GM11168 (cell line): ENCODE measurements around the gene LRRTM1.

Experiments
- in situ Hi-C: fragments of 300-500 bp; cut with MboI; formaldehyde crosslinking; loops from one replicate; pipeline ENCODE4 v1.12.0; 2022; ENCODE audit warnings: low sequenced_read_pairs; ENCODE audit not compliant: unreplicated experiment

The LRRTM1 gene

GRCh38 chr2:80303006-80303908 lies 1.3 kb downstream of the LRRTM1 start:
- in situ Hi-C loops = no loop called here

- in situ Hi-C loops = no loop called here
Measured at GRCh38 chr2:80302314-80303005, 2.1 kb downstream of the LRRTM1 start.

GRCh38 chr2:80302001-80302313 lies 2.6 kb downstream of the LRRTM1 start:
- in situ Hi-C loops = no loop called here

GRCh38 chr2:80300954-80301353 lies 3.6 kb downstream of the LRRTM1 start:
- in situ Hi-C loops = no loop called here

- in situ Hi-C loops = no loop called here
Measured at GRCh38 chr2:80300346-80300745, 4.2 kb downstream of the LRRTM1 start.

- in situ Hi-C loops = no loop called here
Measured at GRCh38 chr2:80299661-80300060, 4.9 kb downstream of the LRRTM1 start.

- in situ Hi-C loops = no loop called here
Measured at GRCh38 chr2:80298954-80299353, 5.6 kb downstream of the LRRTM1 start.

GRCh38 chr2:80293039-80293438 lies 11.5 kb downstream of the LRRTM1 start:
- in situ Hi-C loops = no loop called here

- in situ Hi-C loops = no loop called here
Measured at GRCh38 chr2:80292474-80292873, 12.1 kb downstream of the LRRTM1 start.

GRCh38 chr2:80291656-80292055 lies 12.9 kb downstream of the LRRTM1 start:
- in situ Hi-C loops = no loop called here

DNA sequence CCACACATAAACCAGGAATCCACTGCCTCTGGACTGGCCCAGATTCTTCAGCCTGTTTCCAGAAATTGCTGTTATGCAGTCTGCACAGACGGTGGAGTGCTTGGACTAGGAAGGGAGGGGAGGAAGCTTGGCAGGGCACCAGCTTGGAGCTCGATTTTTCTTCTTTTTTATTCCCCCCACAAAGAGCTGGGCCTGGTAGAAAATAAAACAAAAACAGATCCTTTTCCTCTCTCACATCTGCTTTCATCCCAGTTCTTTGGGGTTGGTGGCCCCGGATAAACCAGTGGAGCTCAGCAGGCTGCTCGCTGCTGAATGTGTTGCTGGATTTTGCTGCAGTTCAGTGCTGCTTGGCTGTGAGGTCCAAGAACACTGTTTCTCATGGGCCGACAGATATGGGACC lies 16.0 kb downstream of the LRRTM1 start:
- in situ Hi-C loops = no loop called here

DNA sequence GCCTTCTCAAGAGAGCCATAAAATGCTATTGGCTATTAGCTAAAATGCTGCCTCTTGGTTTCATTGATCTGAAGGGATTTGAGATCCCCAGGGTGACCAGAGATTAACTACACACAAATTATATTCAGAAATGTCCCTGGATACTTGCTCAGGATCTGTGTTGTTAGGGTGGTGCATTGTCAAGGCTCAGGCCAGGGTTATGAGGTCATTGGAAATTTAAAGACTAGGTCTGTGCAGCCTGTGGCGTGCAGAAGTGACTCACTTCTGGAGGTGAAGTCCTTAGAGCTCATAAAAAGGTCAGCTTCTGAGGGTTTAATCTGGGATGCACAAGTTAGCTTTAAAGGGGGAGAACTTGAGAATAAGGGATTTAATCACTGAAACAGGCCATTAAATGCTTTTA lies 23.5 kb downstream of the LRRTM1 start:
- in situ Hi-C loops = no loop called here

- in situ Hi-C loops = no loop called here
Measured at GRCh38 chr2:80280598-80280997, 24.0 kb downstream of the LRRTM1 start.

DNA sequence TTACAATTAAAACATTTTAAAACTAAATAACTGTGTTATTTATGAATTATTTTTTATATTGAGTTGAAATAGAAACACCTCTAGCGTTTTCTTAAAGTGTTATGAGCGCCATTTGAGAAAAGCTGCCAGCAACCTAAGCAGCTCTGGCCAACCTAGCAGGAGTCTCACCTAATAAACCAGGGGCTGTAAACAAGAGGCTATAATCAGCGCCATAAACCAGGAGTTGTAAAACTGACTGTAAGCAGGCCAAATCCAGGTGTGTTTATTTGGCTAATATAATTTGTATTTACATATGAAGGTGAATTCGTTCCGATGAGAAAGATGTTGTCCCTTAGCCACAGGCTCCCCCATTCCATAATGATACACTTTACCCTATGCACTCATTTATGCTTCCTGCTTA lies 34.7 kb downstream of the LRRTM1 start:
- in situ Hi-C loops = no loop called here

GRCh38 chr2:80266231-80266630 lies 38.3 kb downstream of the LRRTM1 start:
- in situ Hi-C loops = no loop called here

GRCh38 chr2:80259292-80259691 lies 45.3 kb downstream of the LRRTM1 start:
- in situ Hi-C loops = no loop called here

DNA sequence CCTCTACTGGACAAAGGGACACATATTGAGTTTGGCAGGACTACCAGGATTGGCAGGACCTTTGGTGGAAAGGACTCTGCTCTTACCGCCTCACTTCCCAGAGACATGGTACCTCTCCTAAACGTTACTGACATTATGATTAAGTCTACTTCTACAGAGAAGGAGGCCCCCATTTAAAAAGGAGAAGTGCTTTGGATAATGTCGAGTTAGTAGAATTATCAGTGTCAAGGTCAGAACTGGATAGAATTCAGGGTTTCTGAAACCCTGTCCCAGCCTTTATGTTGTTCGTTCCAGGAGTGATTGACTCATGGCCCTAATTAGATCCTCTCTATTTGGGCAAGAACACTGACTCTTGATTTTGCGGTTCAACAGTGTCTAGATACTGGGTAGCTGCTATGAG lies 45.8 kb downstream of the LRRTM1 start:
- in situ Hi-C loops = no loop called here

DNA sequence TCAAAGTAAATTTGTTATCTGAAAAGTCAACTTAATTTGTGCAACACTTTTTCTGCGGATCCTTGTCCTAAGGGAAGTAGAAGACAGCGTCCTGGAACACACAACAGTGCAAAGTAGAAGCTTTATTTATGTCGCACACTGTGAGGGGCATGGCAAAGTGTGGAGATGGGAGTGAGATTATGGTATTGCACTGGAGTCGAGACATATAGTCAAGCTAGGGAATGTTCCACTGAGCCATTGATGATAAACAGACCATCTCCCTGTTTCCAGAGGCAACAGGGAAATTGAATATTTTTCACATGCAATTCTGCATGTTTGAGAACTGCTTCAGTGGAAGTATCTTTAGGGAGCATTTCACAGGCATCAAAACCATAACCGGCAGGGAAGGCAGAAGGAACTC lies 46.2 kb downstream of the LRRTM1 start:
- in situ Hi-C loops = no loop called here

DNA sequence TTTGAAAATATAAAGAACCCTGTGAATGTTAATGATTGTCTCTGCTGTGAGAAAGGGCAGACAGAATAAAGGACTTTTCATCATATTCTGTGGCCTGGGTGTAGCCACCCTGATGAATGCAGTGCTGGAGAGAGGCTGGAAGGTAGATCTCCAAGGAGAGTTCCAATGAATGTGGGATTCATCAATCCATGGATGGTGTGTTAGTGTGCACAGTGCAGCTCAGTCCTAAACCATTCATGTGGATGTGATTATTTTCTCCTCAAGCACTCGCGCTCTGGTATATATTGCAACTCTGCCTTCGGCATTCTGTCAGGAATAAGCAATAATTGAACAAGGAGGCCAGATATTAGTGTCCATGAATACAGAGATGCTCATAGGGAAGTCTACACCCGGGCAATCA lies 47.1 kb downstream of the LRRTM1 start:
- in situ Hi-C loops = no loop called here

- in situ Hi-C loops = no loop called here
Measured at GRCh38 chr2:80256782-80257167, 47.8 kb downstream of the LRRTM1 start.

- in situ Hi-C loops = no loop called here
Measured at GRCh38 chr2:80255918-80256781, 48.4 kb downstream of the LRRTM1 start.
